Measurements from ENCODE around the gene INSYN2B. TPM values are rescaled to one million over a fixed set of nuclear protein-coding genes. Genes with fewer than 3 reads are reported as not detected.

Gene INSYN2B
- total and polyA plus RNA-seq, 4 donors = 0.10 to 0.63 (median 0.12) TPM; not detected in 1

DNA sequence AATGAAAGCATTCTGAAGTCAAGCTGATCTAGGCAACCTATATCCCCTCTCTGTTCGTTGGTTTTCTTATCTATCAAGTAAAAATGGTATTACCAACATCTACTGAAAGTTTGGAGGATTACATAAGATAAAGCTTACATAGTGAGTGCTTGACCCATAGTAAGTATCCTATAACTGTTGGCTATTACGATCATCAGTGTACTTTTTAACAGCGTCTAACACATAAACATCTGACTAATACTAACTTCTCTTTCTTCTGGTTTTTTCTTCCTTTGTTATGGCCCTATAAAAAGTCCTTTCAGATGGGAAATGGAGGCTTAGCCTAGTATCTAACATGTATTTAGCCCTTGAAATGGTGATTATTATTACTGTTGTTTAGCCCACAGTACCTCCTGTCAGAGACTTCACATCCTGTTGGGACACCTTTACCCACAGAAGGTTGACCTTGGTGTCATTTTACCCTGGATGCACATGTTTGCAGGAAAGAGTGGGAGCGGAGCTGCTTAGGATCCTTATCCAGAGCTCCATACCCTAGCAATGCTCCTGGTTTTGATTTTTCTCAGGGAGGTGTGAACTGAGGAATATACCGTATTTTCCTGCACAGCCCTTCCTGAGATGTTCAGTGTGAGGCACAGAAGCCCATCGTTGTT, 6.0 kb downstream of the INSYN2B start:
- Histone ChIP-seq H3K9me3 (ENCODE audit: control insufficient read depth in 4 of 4, insufficient read depth in 3 of 4, low read length in 3 of 4) (peaks cover 0 to 1% (median 0%) of the 10 kb centered on the region in 4 donors), H3K4me3 (no peak overlapping the region), H3K27me3 (ENCODE audit: control insufficient read depth in 3 of 3, insufficient read depth in 3 of 3, low read length in 2 of 3) (no peaks in the 10 kb centered on the region), H3K4me1 (ENCODE audit: control insufficient read depth in 5 of 5, insufficient read depth in 5 of 5, low read length in 5 of 5) (peaks cover 0 to 37% (median 14%) of the 10 kb centered on the region in 5 donors), H3K27ac (ENCODE audit: low read depth in 1 of 2, low read length in 1 of 2) (no peak overlapping the region), H3K36me3 (ENCODE audit: control insufficient read depth in 4 of 4, insufficient read depth in 4 of 4, low read length in 4 of 4) (no peaks in the 10 kb centered on the region), H3K9ac (ENCODE audit: insufficient read depth in 1 of 2, low read length in 2 of 2) (no peak overlapping the region)
- ATAC-seq (ENCODE audit: insufficient read depth, low FRiP score) (no peak), DNase-seq (no peak)
- no peak for TF ChIP-seq CTCF (IDR thresholded peaks at IDR 0.05; ENCODE audit: control extremely low read depth, extremely low read depth)
- 78 to 85% methylated on average over 6 of the region's 6 CpGs for WGBS, 2 donors

DNA sequence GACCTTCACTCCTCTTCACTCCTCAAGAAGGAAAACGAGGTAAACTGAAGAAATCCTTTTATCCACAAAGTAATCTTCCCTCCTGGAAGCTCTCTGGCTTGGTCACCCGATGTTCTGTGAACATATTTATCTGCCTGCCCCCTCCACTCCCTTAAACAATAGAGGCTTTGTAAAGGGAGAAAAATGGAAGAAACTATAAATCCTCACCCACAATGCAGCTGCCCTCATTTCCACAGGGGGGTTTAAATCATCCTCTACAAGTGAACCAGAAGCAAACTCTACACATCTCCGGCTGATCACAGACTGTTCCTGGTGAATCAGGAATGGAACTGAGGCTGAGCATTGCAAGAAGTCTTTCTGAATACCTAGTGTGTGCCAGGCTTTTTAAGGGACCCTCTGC, 7.2 kb downstream of the INSYN2B start:
- peaks cover 0 to 1% (median 0%) of the 10 kb centered on the region in 4 donors for H3K9me3 ChIP-seq (ENCODE audit: control insufficient read depth in 4 of 4, insufficient read depth in 3 of 4, low read length in 3 of 4)
- no peaks in the 10 kb centered on the region for H3K36me3 ChIP-seq (ENCODE audit: control insufficient read depth in 4 of 4, insufficient read depth in 4 of 4, low read length in 4 of 4)
- H3K4me1 ChIP-seq (ENCODE audit: control insufficient read depth in 5 of 5, insufficient read depth in 5 of 5, low read length in 5 of 5) = peaks cover 0 to 28% (median 11%) of the 10 kb centered on the region in 5 donors
- H3K27me3 ChIP-seq (ENCODE audit: control insufficient read depth in 3 of 3, insufficient read depth in 3 of 3, low read length in 2 of 3) = no peaks in the 10 kb centered on the region
- no peak overlapping the region for H3K9ac ChIP-seq (ENCODE audit: insufficient read depth in 1 of 2, low read length in 2 of 2)
- no peak for TF ChIP-seq CTCF (IDR thresholded peaks at IDR 0.05; ENCODE audit: control extremely low read depth, extremely low read depth)
- ATAC-seq (ENCODE audit: insufficient read depth, low FRiP score) = no peak
- no peak overlapping the region for H3K27ac ChIP-seq (ENCODE audit: low read depth in 1 of 2, low read length in 1 of 2)
- no peak for DNase-seq
- no peak overlapping the region for H3K4me3 ChIP-seq
- 82 to 88% methylated on average over 3 of the region's 3 CpGs for WGBS, 2 donors

DNA sequence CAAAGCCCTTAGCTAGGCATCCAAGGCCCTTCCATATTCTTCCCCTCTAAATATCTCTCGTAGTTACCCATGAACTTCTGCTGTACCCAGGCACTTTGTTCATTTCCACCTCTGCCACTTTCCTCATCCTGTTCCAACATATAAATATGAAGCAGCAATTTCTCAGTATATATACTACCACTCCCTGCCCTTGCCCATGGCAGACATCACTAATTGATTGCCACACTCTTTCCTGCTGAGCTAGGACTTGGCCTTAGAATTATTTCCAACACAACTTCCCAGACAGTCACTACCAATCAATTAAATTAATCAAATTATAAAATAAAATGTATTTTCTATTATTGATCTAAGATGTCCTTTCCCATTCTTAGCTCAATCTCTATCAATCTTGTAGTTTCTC, 8.5 kb downstream of the INSYN2B start:
- TF ChIP-seq CTCF (IDR thresholded peaks at IDR 0.05; ENCODE audit: control extremely low read depth, extremely low read depth) = no peak
- DNase-seq (no peak), ATAC-seq (ENCODE audit: insufficient read depth, low FRiP score) (no peak)
- Histone ChIP-seq H3K27ac (ENCODE audit: low read depth in 1 of 2, low read length in 1 of 2) (no peak overlapping the region), H3K36me3 (ENCODE audit: control insufficient read depth in 4 of 4, insufficient read depth in 4 of 4, low read length in 4 of 4) (no peaks in the 10 kb centered on the region), H3K9me3 (ENCODE audit: control insufficient read depth in 4 of 4, insufficient read depth in 3 of 4, low read length in 3 of 4) (peaks cover 0 to 1% (median 0%) of the 10 kb centered on the region in 4 donors), H3K27me3 (ENCODE audit: control insufficient read depth in 3 of 3, insufficient read depth in 3 of 3, low read length in 2 of 3) (no peaks in the 10 kb centered on the region), H3K4me3 (no peak overlapping the region), H3K9ac (ENCODE audit: insufficient read depth in 1 of 2, low read length in 2 of 2) (no peak overlapping the region), H3K4me1 (ENCODE audit: control insufficient read depth in 5 of 5, insufficient read depth in 5 of 5, low read length in 5 of 5) (peaks cover 0 to 15% (median 3%) of the 10 kb centered on the region in 5 donors)
- WGBS, 2 donors = 65 to 93% methylated on average over 1 of the region's 1 CpG
